HG03039 (cell line): Measurements from ENCODE around the gene WDR7.

Experiments used
- ATAC-seq: cut with Tn5 transposase; IDR thresholded peaks from one replicate; pipeline ENCODE4 v1.9.1; 2021; ENCODE audit warnings: mild to moderate bottlenecking, moderate library complexity; ENCODE audit not compliant: unreplicated experiment

The WDR7 gene

GRCh38 chr18:57073501-57074187, 422.5 kb downstream of the WDR7 start:
- no peak for ATAC-seq

GRCh38 chr18:57075716-57076400, 424.7 kb downstream of the WDR7 start:
- no peak for ATAC-seq

- no peak for ATAC-seq
Measured at GRCh38 chr18:57077005-57077765, 426.0 kb downstream of the WDR7 start.

GRCh38 chr18:57077786-57078552, 426.8 kb downstream of the WDR7 start:
- ATAC-seq: peak; percentile 87

- ATAC-seq: no peak
Measured at GRCh38 chr18:57078614-57079013, 427.5 kb downstream of the WDR7 start.

- ATAC-seq: no peak
Measured at GRCh38 chr18:57080479-57080878, 429.3 kb downstream of the WDR7 start.

- no peak for ATAC-seq
Measured at GRCh38 chr18:57081899-57082298, 430.7 kb downstream of the WDR7 start.

GRCh38 chr18:57083485-57083884, 432.3 kb downstream of the WDR7 start:
- no peak for ATAC-seq

GRCh38 chr18:57084331-57085271, 433.4 kb downstream of the WDR7 start:
- ATAC-seq: peak; percentile 73

GRCh38 chr18:57085371-57085770, 434.2 kb downstream of the WDR7 start:
- no peak for ATAC-seq

- no peak for ATAC-seq
Measured at GRCh38 chr18:57086163-57086562, 435.0 kb downstream of the WDR7 start.
